ENCODE measurements around the gene FKBP1A.

The FKBP1A gene

DNA sequence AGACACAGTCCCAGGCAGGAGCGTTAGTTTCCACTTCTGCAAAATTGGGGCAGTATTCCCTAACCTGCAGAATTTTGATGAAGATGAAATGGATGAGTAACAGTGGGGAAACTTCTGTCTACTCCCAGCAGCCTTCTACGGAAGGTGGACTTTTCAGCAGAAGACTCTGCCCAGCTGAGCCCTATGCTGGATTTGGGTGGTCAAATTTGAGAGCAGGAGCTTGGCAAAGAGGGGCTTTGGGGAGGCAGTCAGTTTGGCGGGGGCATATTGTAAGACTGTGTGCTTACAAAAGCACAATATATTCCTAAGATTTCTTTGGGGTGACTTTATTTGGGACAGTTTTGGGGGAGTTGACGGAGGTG is 58.5 kb downstream of the FKBP1A start:
- DNase-seq (ENCODE audit: low spot score): no peak
- ChIA-PET CTCF (no interaction called here), POLR2A (ENCODE audit: low non-redundant PET) (interaction anchor here (0.6 to 0.7 kb wide), 2 partner anchors 9 to 37 kb away, joined by 4 to 7 read pairs; no protein-coding TSS in a partner anchor)
- TF ChIP-seq, protein P1, sequence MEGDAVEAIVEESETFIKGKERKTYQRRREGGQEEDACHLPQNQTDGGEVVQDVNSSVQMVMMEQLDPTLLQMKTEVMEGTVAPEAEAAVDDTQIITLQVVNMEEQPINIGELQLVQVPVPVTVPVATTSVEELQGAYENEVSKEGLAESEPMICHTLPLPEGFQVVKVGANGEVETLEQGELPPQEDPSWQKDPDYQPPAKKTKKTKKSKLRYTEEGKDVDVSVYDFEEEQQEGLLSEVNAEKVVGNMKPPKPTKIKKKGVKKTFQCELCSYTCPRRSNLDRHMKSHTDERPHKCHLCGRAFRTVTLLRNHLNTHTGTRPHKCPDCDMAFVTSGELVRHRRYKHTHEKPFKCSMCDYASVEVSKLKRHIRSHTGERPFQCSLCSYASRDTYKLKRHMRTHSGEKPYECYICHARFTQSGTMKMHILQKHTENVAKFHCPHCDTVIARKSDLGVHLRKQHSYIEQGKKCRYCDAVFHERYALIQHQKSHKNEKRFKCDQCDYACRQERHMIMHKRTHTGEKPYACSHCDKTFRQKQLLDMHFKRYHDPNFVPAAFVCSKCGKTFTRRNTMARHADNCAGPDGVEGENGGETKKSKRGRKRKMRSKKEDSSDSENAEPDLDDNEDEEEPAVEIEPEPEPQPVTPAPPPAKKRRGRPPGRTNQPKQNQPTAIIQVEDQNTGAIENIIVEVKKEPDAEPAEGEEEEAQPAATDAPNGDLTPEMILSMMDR (conservative IDR thresholded peaks at IDR 0.05; ENCODE audit: low read depth): no peak
- peak overlapping the region; percentile 57 for H3K27ac ChIP-seq

DNA sequence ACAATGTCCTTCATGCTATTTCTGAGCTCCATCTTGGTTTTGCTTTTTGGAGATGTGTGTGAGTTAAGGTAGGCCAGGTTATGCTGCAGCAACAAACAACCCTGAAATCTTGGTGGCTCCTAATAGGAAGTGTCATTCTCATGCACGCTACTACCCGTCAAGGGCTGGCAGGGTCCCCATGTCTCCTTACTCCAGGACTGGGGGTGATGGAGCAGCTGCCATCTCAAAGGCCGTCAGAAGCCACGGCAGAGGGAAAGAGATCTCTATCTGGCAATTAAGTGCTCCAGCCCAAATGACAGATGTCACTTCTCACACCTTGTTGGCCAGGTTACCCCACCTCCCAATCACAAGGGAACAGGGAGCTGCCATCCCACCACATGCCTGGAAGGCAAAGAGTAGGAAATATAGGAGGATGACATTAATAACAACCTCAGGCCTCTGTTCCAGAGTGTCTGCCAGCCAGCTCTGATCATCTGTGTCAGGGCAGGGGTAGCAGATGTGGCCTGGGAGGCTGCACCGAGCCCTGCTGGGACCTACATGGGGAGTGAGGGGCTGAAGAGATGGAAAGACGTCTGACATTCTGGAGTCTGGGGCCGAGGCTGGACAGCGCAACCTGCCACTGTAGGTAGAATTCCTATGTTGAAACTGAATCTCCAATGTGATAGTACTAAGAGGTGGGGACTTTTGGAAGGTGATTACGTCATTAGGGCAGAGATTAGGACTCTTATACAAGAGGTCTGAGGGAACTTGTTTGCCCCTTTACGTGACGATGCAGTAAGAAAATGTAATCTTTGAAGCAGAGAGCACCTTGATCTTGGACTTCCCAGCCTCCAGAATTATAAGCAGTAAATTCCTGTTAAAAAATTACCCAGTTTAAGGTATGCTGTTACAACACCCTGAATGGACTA is 59.1 kb downstream of the FKBP1A start:
- H3K27ac ChIP-seq: peak overlapping the region; percentile 2; the same call in 1 of the 2 replicates
- POLR2A ChIA-PET (ENCODE audit: low non-redundant PET): no interaction called here
- CTCF ChIA-PET: no interaction called here
- TF ChIP-seq, protein P1 (conservative IDR thresholded peaks at IDR 0.05; ENCODE audit: low read depth): no peak
- DNase-seq (ENCODE audit: low spot score): no peak

DNA sequence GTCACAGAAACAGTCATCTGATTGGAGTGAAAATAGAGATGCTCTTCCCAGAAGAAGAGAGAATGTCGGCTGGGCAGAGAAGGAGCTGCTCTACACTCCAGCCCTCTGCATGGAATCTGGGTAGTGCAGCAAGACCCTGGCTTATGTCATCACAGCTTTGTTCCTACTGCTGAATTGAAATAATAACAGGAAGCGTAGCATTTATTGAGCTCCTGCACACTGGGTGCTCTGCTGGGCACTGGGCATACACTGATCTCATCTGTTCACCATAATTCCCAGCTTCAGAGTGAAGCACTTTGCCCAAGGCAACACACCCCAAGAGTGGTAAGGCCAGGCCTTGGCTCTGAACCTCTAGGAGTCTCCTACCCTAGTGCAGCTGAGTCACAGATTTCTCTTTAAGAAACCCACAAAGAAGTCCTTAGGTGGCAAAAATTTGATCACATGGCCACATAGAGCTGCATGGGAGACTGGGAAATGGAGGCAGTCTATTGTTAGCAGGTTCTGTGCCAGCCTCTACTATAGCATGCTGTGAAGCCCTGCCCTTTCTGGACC is 60.0 kb downstream of the FKBP1A start:
- DNase-seq (ENCODE audit: low spot score): no peak
- ChIA-PET CTCF (no interaction called here), POLR2A (ENCODE audit: low non-redundant PET) (no interaction called here)
- TF ChIP-seq, protein P1 (conservative IDR thresholded peaks at IDR 0.05; ENCODE audit: low read depth): no peak
- H3K27ac ChIP-seq: no peak overlapping the region

DNA sequence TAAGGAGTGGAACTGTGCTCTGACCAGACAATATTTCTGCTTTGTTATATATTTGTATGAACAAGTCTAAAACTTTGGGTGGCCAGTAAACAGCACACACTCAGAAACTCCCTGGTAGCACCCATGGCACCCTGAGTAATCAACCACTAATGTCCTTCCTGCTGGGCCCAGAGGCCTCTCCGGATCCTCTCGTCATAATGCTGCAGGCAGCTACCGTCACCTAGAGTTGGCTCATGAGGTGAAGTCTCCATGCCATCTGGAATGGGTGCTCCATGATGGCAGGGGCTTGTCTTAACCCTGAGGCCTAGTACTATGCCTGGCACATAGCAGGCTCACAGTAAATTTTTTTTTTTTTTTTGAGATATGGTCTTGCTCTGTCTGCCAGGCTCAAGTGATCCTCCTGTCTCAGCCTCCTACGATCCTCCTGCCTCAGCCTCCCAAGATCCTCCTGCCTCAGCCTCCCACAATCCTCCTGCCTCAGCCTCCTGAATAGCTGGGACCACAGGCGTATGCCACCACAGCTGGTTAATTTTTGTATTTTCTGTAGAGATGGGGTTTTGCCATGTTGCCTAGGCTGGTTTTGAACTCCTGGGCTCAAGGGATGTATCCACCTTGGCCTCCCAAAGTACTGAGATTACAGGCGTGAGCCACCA is 60.9 kb downstream of the FKBP1A start:
- POLR2A ChIA-PET (ENCODE audit: low non-redundant PET): no interaction called here

DNA sequence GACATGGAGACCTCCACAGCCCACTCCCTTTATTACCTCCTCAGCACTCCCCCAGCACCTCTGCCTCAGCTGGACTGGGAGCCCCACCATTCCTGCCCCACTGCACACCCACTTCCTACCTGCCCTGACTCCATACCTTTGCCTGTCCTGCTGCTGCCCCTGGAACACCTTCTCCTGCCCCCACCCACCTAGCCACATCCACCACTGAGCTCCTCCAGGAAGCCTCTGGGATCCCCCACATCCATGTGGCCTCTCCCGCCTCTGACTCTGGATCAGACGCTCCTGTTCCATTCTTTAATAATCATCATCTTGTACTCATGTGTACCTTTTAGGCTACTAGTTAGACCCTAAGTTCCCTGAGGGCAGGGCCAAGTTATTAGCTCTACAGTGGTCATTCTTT is 61.8 kb downstream of the FKBP1A start:
- TF ChIP-seq, protein P1 (conservative IDR thresholded peaks at IDR 0.05; ENCODE audit: low read depth): no peak
- H3K27ac ChIP-seq: peak overlapping the region; percentile 60
- DNase-seq (ENCODE audit: low spot score): no peak
- POLR2A ChIA-PET (ENCODE audit: low non-redundant PET): no interaction called here
- CTCF ChIA-PET: no interaction called here

More for the DNA sequence above, 60.9 kb downstream of the FKBP1A start:
- peak overlapping the region; percentile 60 for H3K27ac ChIP-seq
- TF ChIP-seq, protein P1 (conservative IDR thresholded peaks at IDR 0.05; ENCODE audit: low read depth): no peak
- DNase-seq (ENCODE audit: low spot score): no peak
- CTCF ChIA-PET: no interaction called here

DNA sequence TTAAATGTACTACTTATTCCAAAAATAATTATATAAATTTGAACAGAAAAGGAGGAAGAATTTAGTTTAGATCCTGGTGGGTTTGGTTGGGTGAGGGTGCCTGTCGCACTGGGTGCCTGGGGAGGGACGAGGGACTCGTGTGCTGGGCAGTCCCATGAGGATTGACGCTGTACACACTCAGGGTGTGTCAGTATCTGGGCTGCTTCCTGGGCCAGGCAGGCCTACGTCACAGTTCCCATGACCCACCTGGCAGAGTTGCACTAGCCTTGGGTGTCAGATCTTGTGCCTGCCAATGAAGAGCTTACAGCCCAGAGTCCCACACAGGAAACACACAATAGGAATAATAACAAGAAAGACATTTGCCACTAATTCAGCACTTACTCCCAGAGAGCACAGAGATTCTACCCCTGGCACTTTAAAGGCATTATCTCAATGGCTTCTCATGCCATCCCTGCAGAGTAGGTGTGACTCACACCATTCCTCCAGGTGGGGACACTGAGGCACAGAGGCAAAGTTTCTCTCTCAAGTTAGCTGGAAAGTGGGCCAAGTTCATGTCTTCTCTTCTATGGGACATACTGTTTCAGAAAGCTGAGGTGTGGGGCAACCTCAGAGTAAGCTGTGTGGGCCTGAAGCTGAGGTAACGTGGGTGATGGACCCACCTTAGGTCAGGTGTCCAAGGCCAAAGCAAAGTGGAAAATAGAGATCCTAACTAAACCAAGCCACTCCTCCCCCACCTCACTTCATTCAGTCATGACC is 62.6 kb downstream of the FKBP1A start:
- DNase-seq (ENCODE audit: low spot score): peak; percentile 44
- TF ChIP-seq, protein P1 (conservative IDR thresholded peaks at IDR 0.05; ENCODE audit: low read depth): no peak
- H3K27ac ChIP-seq: peak overlapping the region; percentile 60
- POLR2A ChIA-PET (ENCODE audit: low non-redundant PET): no interaction called here
- CTCF ChIA-PET: interaction anchor here (0.6 to 0.7 kb wide), 2 partner anchors 16 to 176 kb away, joined by 4 read pairs; no protein-coding TSS in a partner anchor
